Measurements from ENCODE around the gene PAWR. TPM values are rescaled to one million over a fixed set of nuclear protein-coding genes. Genes with fewer than 3 reads are reported as not detected.

PAWR gene
- total and polyA plus RNA-seq, 10 of the 15 experiments (the other 5 are each of a cell fraction or from before 2014, with no cell fraction given): 8.1 to 70.6 (median 24.2) TPM

GRCh38 chr12:79678306-79678705, 12.5 kb downstream of the PAWR start (continued):
- no peak for TF ChIP-seq YBX1 (IDR thresholded peaks at IDR 0.05)
- no peak for TF ChIP-seq KLF5 (IDR thresholded peaks at IDR 0.05; ENCODE audit: partially characterized antibody)

GRCh38 chr12:79677672-79678071, 13.1 kb downstream of the PAWR start:
- ChIA-PET POLR2A (interaction anchor here (0.6 kb wide), 1 partner anchor 16 kb away, joined by 4 read pairs; no protein-coding TSS in a partner anchor), SMC1A (ENCODE audit: uncharacterized antibody, unreplicated experiment) (interaction anchor here (1.0 to 1.7 kb wide), 4 partner anchors 9 to 15 kb away, joined by 3 to 13 read pairs (median 4); no protein-coding TSS in a partner anchor), CTCF (interaction anchor here (0.8 to 1.4 kb wide), 2 partner anchors 8 to 9 kb away, joined by 3 read pairs; no protein-coding TSS in a partner anchor), RAD21 (ENCODE audit: unreplicated experiment) (interaction anchor here (1.1 to 1.4 kb wide), 3 partner anchors 11 to 32 kb away, joined by 3 to 7 read pairs (median 5); partner anchors contain the start of gene PAWR)
- Histone ChIP-seq H3K79me2 (ENCODE audit: control insufficient read depth, insufficient read depth, low read length) (peaks cover 59% of the 10 kb centered on the region), H3K27me3 (replicated peaks in 1 of 2; ENCODE audit: control insufficient read depth in 2 of 2, insufficient read depth in 2 of 2, low read length in 1 of 2) (no peaks in the 10 kb centered on the region), H2AFZ (ENCODE audit: control insufficient read depth, low read depth, low read length) (no peak overlapping the region), H3K4me3 (no peak overlapping the region), H3K9ac (ENCODE audit: control insufficient read depth, insufficient read depth, low read length) (no peak overlapping the region), H3K36me3 (ENCODE audit: control insufficient read depth in 2 of 2, insufficient read depth in 2 of 2, low read length in 1 of 2) (no peaks in the 10 kb centered on the region), H3K9me3 (replicated peaks; ENCODE audit: control insufficient read depth, insufficient read depth, low read length) (peaks cover 7% of the 10 kb centered on the region; the same call in 1 of the 3 replicates), H3K4me2 (ENCODE audit: control insufficient read depth, insufficient read depth) (no peak overlapping the region), H4K20me1 (ENCODE audit: control insufficient read depth, insufficient read depth) (no peaks in the 10 kb centered on the region), H3K27ac (ENCODE audit: control insufficient read depth, insufficient read depth) (no peak overlapping the region), H3K4me1 (ENCODE audit: control insufficient read depth, insufficient read depth, low read length) (peaks cover 5% of the 10 kb centered on the region; the same call in 1 of the 2 replicates)
- 90% methylated on average over 2 of the region's 2 CpGs for WGBS (ENCODE audit: insufficient coverage, insufficient replicate concordance, low lambda C conversion rate, missing lambda C conversion rate)
- DNase-seq (ENCODE audit: low read depth, low spot score) (no peak), FAIRE-seq (no peak), ATAC-seq (no peak)
- intact Hi-C loops (cut with micrococcal nuclease; ENCODE audit: unreplicated experiment) (no loop called here), in situ Hi-C loops (cut with MboI) (no loop called here)
- no TSS peak for BruUV-seq (replicated peaks)
- TF ChIP-seq, protein P1, sequence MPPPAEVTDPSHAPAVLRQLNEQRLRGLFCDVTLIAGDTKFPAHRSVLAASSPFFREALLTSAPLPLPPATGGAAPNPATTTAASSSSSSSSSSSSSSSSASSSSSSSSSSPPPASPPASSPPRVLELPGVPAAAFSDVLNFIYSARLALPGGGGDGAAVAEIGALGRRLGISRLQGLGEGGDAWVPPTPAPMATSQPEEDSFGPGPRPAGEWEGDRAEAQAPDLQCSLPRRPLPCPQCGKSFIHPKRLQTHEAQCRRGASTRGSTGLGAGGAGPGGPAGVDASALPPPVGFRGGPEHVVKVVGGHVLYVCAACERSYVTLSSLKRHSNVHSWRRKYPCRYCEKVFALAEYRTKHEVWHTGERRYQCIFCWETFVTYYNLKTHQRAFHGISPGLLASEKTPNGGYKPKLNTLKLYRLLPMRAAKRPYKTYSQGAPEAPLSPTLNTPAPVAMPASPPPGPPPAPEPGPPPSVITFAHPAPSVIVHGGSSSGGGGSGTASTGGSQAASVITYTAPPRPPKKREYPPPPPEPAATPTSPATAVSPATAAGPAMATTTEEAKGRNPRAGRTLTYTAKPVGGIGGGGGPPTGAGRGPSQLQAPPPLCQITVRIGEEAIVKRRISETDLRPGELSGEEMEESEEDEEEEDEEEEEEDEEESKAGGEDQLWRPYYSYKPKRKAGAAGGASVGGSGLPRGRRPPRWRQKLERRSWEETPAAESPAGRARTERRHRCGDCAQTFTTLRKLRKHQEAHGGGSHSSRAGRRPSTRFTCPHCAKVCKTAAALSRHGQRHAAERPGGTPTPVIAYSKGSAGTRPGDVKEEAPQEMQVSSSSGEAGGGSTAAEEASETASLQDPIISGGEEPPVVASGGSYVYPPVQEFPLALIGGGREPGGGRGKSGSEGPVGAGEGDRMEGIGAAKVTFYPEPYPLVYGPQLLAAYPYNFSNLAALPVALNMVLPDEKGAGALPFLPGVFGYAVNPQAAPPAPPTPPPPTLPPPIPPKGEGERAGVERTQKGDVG (CRISPR knock-in tag; IDR thresholded peaks at IDR 0.05): no peak
- TF ChIP-seq FOS (IDR thresholded peaks at IDR 0.05; ENCODE audit: borderline replicate concordance, extremely low read depth, insufficient read length): no peak
- TF ChIP-seq JUNB (IDR thresholded peaks at IDR 0.05): no peak
- TF ChIP-seq MEF2B (IDR thresholded peaks at IDR 0.05; ENCODE audit: partially characterized antibody, poor library complexity, severe bottlenecking): no peak
- TF ChIP-seq EZH2 (IDR thresholded peaks at IDR 0.05; ENCODE audit: borderline replicate concordance, control insufficient read depth, low read depth, low read length): no peak
- no peak for TF ChIP-seq ATF2 (IDR thresholded peaks at IDR 0.05; ENCODE audit: low read length)
- TF ChIP-seq ZNF274 (IDR thresholded peaks at IDR 0.05; ENCODE audit: insufficient read depth, insufficient read length): no peak
- TF ChIP-seq POLR2AphosphoS2 (IDR thresholded peaks at IDR 0.05; ENCODE audit: low read depth, low read length): no peak
- no peak for TF ChIP-seq SMARCA5 (IDR thresholded peaks at IDR 0.05)
- no peak for TF ChIP-seq E2F4 (IDR thresholded peaks at IDR 0.05; ENCODE audit: low read depth, low read length)
- TF ChIP-seq ZNF217 (IDR thresholded peaks at IDR 0.05): no peak
- no peak for TF ChIP-seq E4F1 (IDR thresholded peaks at IDR 0.05; ENCODE audit: borderline replicate concordance, partially characterized antibody)
